Tibial artery (tissue), 4 donors: ENCODE results near the gene UCHL1.
A peak's percentile ranks its signal among the peaks of the same experiment; 100 is the strongest.

Experiments used
- DNase-seq, 2 donors: peaks; one replicate each; pipeline ENCODE4 v3.0.0-alpha.2; 2019
- H3K27ac ChIP-seq, 2 donors: fragments of 200-600 bp; sonication (generic) in 1 of 2; 1 replicate in 1 of 2; 2 replicates in 1 of 2; pipeline ENCODE4 v1.5.1; 2018 to 2019; ENCODE audit warnings: mild to moderate bottlenecking in 1 of 2
- H3K27me3 ChIP-seq, 2 donors: fragments of 200-600 bp; sonication (generic) in 1 of 2; one replicate each; pipeline versions ENCODE4 v1.5.1 to v1.6.0; 2016 to 2019
- H3K36me3 ChIP-seq, 3 donors: fragments of 200-600 bp; sonication (generic) in 2 of 3; one replicate each; pipeline ENCODE4 v1.5.1; 2016 to 2019; ENCODE audit warnings: mild to moderate bottlenecking in 2 of 3
- H3K4me1 ChIP-seq, 4 donors: fragments of 200-600 bp; sonication (generic) in 2 of 4; 1 replicate in 3 of 4; 2 replicates in 1 of 4; pipeline ENCODE4 v1.5.1; 2016 to 2019
- H3K4me3 ChIP-seq, 2 donors: fragments of 200-600 bp; sonication (generic) in 1 of 2; 1 replicate in 1 of 2; 2 replicates in 1 of 2; pipeline ENCODE4 v1.5.1; 2018 to 2019; ENCODE audit warnings: mild to moderate bottlenecking in 2 of 2
- H3K9me3 ChIP-seq, 3 donors: fragments of 200-600 bp; sonication (generic) in 1 of 3; one replicate each; pipeline ENCODE4 v1.5.1; 2016 to 2019
- intact Hi-C: fragments of 100-400 bp; cut with DNase I; formaldehyde crosslinking; loops from one replicate; pipeline ENCODE4 v1.15.0; 2023; ENCODE audit warnings: low total_unique reads
- TF ChIP-seq, protein P1 (sequence below), 2 experiments: fragments of 200-600 bp in 1 of 2; fragments of 450-650 bp in 1 of 2; IDR thresholded peaks; one replicate each; pipeline ENCODE4 v1.5.1; 2017 to 2019; ENCODE audit warnings: antibody characterized with exemption in 2 of 2, mild to moderate bottlenecking in 1 of 2, moderate library complexity in 1 of 2

Gene UCHL1

DNA sequence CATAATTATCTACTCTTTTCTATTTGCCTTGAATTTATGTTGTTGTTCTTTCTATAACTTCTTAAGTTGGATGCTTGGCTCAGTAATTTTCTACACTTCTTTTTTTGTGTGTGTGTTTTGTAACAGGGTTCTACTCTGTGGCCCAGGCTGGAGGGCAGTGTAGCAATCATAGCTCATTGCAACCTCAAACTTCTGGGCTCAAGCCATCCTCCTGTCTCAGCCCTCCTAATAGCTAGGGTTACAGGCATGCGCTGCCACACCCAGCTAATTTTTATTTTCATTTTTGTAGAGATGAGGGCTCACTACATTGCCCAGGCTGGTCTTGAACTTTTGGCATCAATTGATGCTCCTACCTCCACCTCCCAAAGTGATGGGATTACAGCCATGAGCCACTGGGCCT lies 20.7 kb upstream of the UCHL1 start:
- no peaks in the 10 kb centered on the region for H3K36me3 ChIP-seq
- no peak for DNase-seq
- H3K9me3 ChIP-seq = no peaks in the 10 kb centered on the region
- H3K4me3 ChIP-seq = no peak overlapping the region
- TF ChIP-seq, protein P1, sequence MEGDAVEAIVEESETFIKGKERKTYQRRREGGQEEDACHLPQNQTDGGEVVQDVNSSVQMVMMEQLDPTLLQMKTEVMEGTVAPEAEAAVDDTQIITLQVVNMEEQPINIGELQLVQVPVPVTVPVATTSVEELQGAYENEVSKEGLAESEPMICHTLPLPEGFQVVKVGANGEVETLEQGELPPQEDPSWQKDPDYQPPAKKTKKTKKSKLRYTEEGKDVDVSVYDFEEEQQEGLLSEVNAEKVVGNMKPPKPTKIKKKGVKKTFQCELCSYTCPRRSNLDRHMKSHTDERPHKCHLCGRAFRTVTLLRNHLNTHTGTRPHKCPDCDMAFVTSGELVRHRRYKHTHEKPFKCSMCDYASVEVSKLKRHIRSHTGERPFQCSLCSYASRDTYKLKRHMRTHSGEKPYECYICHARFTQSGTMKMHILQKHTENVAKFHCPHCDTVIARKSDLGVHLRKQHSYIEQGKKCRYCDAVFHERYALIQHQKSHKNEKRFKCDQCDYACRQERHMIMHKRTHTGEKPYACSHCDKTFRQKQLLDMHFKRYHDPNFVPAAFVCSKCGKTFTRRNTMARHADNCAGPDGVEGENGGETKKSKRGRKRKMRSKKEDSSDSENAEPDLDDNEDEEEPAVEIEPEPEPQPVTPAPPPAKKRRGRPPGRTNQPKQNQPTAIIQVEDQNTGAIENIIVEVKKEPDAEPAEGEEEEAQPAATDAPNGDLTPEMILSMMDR (IDR thresholded peaks at IDR 0.05) = no peak
- intact Hi-C loops = no loop called here
- H3K27ac ChIP-seq = no peak overlapping the region
- H3K27me3 ChIP-seq = no peaks in the 10 kb centered on the region
- no peaks in the 10 kb centered on the region for H3K4me1 ChIP-seq

DNA sequence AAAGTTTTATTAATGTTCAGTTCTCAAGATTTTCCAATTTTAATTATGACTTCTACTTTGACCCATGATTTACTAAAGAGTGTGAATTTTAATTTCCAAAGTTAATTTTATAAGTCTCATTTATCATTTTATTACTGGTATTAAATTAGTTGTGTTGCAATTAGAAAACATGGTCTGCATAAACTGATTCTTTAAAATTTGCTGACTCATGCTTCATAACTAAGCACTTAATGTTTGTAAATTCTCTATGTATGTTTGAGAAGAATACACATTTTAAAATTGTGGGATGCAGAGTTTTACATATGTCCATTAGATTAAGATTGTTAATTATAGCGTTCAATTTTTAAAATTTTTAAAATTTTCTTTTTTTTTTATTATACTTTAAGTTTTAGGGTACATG lies 20.2 kb upstream of the UCHL1 start:
- intact Hi-C loops = no loop called here
- TF ChIP-seq, protein P1 (IDR thresholded peaks at IDR 0.05) = no peak
- DNase-seq = no peak

GRCh38 chr4:41241919-41242318 lies 14.8 kb upstream of the UCHL1 start:
- TF ChIP-seq, protein P1 (IDR thresholded peaks at IDR 0.05) = no peak
- H3K9me3 ChIP-seq = no peaks in the 10 kb centered on the region
- no peak overlapping the region for H3K4me3 ChIP-seq
- no peaks in the 10 kb centered on the region for H3K27me3 ChIP-seq
- H3K4me1 ChIP-seq = no peaks in the 10 kb centered on the region
- H3K27ac ChIP-seq = no peak overlapping the region
- no peaks in the 10 kb centered on the region for H3K36me3 ChIP-seq
- intact Hi-C loops = no loop called here
- no peak for DNase-seq

More for the DNA sequence above, 20.2 kb upstream of the UCHL1 start:
- Histone ChIP-seq H3K4me3 (no peak overlapping the region), H3K27ac (no peak overlapping the region), H3K9me3 (no peaks in the 10 kb centered on the region), H3K27me3 (no peaks in the 10 kb centered on the region), H3K36me3 (no peaks in the 10 kb centered on the region), H3K4me1 (no peaks in the 10 kb centered on the region)

- intact Hi-C loops = no loop called here
- H3K4me3 ChIP-seq = no peak overlapping the region
- H3K4me1 ChIP-seq = no peaks in the 10 kb centered on the region
- TF ChIP-seq, protein P1 (IDR thresholded peaks at IDR 0.05) = no peak
- no peaks in the 10 kb centered on the region for H3K36me3 ChIP-seq
- no peak overlapping the region for H3K27ac ChIP-seq
- H3K9me3 ChIP-seq = no peaks in the 10 kb centered on the region
- no peak for DNase-seq
- H3K27me3 ChIP-seq = no peaks in the 10 kb centered on the region
These were observed 10.7 kb upstream of the UCHL1 start for GRCh38 chr4:41245983-41246382.

DNA sequence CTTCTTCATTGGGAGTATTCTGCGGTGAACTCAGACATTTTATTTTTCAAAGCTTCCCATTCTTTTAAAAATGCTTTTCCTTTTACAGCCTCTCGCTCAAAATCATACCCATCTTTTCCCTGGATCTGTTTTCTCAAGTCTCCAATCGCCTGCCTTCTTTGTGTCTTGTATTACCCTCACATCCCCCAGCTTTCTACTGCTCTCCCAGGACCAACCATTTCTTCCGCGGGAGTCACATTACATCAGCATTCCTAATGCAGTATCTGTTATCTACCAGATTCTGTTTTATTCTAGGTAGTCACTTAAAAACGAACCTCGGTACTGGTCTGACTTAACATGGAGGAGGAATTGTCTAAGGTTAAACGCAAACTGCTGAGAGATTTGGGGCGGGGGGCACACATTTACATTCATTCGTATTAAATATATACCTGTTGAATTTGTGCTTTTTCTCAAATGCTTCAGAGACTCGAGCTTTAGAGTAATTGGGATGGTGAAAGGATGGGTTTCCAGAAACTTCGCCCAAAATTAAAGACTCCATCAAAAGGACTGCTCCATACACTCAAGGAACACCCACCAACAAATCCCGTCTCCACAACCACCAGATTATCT lies 493 bp upstream of the UCHL1 start:
- peak overlapping the region; percentile 55 to 60 for H3K4me3 ChIP-seq
- intact Hi-C loops = no loop called here
- no peak overlapping the region for H3K27ac ChIP-seq
- peaks cover 0 to 6% of the 10 kb centered on the region in 2 donors for H3K27me3 ChIP-seq
- peaks cover 0 to 26% (median 17%) of the 10 kb centered on the region in 4 donors for H3K4me1 ChIP-seq
- TF ChIP-seq, protein P1 (IDR thresholded peaks at IDR 0.05) = no peak
- DNase-seq = no peak
- H3K36me3 ChIP-seq = peaks cover 0 to 8% (median 0%) of the 10 kb centered on the region in 3 donors
- H3K9me3 ChIP-seq = no peaks in the 10 kb centered on the region
